A172 (cell line): Measurements from ENCODE around the gene IPMK. TPM values are rescaled to one million over a fixed set of nuclear protein-coding genes. Genes with fewer than 3 reads are reported as not detected.
A peak's percentile ranks its signal among the peaks of the same experiment; 100 is the strongest.
"Not testable (repeated sequence)": the region's sequence is repeated elsewhere in the genome, so short reads cannot be mapped to it uniquely, and the experiment has no call there.

ENCODE experiments used
- DNase-seq: peaks from one replicate; pipeline ENCODE4 v3.0.0-alpha.2; 2015; ENCODE audit warnings: low spot score
- total RNA-seq: library from RNA; depleted of rRNA; stranded (reverse); fragments of >200 nt; shearing (Covaris generic); gene quantifications from 2 replicates; pipeline ENCODE4 v1.2.3, GENCODE V29; 2014

Gene IPMK
- total RNA-seq, 1 experiment from 2014 or later = 5.4 TPM

DNA sequence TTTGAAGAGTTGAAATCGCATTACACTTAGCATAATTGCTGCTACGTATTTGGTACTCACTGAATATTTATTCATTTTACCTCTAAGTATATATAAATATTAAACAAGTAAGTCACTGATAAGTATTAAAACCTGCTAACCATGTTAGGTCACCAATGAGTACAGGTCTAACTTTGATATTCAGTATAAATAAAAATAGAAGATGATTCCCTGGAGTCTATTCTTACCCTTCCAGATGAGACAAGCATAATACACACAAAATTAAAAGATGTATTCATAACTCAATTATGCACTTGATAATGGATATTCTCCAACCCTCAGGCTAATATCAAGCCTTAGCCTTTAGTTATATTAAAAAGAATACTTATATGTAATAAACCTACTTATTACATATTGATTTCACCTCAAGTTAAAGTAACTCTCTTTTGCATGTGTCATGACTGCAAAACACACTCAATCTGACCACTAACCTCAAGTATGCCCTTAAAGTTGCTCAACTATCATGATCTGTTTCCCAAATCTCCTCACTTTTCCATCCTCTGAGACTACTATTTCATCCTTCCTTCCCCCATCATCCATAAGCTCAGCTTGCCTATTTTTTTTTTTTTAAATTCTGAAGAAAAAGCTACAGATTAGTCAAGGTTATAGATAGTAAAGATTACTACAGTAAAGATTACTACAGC, 46.8 kb downstream of the IPMK start:
- no peak for DNase-seq

DNA sequence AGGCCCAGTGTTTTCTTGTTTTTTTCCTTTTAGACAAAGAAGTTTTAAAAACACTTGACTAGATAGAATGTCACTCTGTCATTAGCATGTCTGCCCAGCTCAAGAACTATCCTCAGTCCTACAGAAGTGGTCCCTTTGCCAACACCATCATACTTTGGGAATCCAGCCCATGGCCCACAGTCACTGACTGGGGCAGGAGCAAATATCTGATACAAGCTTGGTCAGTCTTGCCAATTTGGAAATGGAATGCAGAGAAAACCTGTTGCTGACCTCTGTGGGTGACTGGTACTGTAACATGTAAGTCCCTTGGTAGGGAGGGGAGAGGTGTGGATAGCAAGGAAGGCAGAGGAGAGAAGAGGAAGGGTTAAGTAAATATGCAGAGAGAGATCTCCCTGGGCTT, 47.8 kb downstream of the IPMK start:
- no peak for DNase-seq

DNA sequence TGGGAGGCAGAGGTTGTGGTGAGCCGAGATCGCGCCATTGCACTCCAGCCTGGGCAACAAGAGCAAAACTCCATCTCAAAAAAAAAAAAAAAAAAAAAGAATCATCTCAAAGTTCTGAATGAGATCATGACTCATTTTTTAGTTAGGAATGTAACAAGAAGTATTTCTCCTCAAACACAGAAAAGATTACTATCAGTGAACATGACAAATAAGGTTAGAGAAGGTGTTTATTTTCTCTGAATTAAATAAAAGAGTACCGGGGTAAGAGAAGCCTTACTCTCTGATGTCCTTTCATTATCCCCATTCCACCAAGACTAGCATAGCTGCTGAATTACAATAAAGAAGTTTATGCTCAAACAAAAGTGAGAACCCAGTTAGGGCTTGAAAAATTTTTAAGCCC, 50.1 kb downstream of the IPMK start:
- peak; percentile 17 for DNase-seq

DNA sequence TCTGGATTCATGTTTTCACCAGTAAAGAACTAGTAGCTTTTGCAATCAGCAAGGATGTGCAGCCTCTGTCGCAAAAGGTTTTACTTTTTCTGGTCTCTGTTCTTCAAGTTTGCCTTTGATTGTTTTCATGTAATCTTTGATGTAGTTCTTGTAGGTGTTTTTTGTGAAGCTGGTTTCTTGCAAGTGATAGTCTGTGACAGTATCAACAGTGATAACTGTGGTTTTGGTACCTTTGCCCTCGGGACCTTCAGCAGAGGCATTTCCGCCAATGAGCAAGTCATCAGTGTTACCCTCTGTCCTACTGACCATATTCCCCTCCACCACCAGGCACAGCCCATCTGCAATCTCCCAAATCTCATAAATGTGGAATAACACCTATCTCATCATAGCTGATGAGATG, 55.1 kb downstream of the IPMK start:
- DNase-seq = no peak

DNA sequence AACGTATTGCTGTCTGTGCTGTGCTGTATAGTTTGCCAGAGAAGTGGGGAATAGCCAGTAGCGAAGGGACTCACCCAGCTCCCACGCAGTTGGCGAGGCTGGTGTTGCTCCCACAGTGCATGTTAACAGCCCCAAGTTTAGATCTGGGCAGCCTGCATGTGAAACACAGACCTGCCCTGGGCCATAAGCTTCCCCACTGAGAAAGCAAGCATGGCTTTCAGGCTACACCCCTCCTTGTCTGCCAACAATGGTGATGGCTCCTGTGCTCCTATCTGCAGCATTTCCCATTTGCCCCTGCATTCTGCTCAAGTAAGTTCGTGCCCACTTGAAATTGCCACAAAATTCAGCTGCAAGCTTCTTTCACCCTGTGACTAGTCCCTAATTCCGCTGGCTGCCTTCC, 57.5 kb downstream of the IPMK start:
- DNase-seq = no peak

DNA sequence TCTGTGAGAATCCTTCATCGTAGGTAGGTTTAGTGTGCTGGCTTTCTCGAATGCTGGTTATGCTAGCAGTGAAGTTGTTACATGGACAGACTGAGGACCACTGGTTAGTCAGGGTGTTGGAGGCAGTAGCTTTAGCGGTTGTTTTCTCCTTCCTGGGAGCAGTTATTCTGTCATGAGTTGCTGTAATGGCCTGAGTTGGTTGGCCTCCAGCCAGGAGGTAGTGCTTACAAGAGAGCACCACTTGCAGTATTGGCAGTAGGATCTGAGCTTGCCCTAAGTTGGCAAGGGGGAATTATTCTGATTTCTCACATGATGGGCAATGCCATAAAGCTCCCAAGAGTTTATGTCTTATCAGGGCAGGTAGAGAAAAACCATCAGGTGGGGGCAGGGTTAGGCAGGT, 58.0 kb downstream of the IPMK start:
- no peak for DNase-seq

DNA sequence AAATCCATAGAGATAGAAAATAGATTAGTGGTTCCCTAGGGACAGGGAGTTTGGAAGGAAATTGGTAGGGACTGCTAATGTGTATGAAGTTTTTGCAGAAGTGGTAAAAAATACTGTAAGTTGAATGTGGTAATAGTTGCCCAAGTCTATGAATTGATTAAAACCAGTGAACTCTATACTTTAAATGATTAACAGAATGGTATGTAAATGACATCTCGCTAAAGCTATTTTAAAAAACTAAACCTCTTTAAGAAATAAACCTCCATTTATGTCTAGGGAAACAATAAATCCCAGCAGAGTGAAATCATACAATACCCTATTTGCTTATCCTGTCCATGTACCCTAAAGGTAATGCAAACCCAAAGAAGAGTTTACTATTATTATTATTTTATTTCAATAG, 61.4 kb downstream of the IPMK start:
- no peak for DNase-seq

DNA sequence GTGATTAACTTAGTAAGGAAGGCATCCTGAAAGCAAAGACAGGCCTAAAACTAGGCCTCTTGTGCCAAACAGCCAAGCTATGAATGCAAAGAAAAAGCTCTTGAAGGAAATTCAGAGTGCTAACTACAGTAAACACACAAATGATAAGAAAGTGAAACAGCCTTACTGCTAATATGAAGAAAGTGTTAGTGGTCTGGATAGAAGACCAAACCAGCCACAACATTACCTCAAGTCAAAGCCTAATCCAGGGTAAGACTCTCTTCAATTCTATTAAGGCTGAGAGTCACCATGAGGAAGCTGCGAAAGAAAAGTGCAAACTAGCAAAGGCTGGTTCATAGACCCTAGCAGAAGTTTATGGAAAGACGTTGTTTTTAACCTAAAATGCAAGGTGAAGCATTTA, 66.0 kb downstream of the IPMK start:
- DNase-seq = no peak

DNA sequence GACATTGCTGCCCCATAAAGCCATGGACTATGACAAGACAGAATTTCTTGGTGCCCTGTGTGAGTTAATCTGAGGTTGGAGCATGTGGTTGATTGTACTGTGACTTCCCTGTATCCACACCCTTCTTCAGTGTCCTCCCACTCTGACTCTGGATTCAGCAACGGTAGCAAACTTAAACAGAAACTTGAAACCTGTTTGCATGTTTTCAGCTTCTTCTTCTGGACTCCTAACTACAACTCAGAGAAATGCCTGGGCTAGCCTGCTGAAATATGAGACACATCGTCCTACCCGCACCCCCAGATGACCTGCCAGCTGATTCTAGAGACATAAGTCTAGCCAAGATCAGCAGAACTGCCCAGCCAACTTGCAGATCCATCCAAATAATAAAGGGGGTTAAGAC, 78.4 kb downstream of the IPMK start:
- no peak for DNase-seq

DNA sequence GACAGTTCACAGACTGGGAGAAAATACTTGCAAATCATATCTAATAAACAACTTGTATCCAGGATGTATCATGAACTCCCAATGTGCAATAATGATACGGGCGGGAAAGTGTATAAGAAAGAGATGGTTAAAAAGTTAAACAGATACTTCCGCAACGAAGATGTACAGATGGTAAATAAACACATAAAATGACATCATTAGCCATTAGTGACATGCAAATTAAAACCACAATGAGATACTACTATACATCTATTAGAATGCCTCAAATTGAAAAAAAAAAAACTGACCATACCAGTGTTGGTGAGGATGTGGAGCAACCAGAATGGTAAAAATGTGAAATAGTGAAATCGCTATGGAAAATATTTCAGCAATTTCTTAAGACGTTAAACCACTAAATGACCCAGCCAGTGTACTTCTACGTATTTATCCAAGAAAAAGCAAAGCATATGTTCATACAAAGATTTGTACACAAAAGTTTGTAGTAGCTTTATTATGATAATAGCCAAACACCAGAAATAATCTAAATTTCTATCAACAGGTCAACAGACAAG, 83.5 kb downstream of the IPMK start:
- DNase-seq = no peak

DNA sequence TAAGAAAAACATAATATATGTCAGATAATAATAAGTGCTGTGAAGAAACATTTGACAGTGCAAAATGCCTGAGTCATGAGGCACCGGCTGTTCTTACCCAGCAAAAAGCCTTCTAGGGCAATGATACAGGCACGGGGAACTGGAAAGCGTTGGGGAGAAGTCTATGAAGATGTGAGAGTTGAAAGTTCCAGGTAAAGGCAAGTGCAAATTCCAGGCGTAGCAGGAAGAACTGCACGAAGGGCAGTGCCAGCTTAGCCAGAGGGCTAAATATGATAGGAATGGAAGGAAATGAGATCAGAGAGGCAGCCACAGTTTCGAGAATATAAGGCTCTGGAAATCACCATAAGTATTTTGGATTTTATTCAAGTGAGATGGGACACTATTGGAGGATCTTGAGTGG, 87.0 kb downstream of the IPMK start:
- no peak for DNase-seq

DNA sequence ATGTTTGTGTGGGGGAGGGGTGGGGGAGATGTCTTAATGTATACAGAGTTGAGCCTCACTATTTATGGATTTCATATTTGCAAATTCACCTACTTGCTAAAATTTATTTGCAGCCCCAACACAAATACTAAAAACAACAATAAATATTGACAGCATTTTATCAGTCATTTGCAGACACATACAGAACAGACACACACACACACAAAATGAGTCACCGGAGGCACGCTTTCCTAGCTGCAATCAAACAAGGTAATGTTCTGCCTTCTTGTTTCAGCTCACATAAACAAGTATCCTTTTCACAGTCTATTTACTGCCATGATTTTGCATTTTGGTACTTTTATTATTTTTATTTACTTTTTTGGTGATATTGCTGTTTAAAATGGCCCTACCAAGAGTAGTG, 88.5 kb downstream of the IPMK start:
- no peak for DNase-seq

DNA sequence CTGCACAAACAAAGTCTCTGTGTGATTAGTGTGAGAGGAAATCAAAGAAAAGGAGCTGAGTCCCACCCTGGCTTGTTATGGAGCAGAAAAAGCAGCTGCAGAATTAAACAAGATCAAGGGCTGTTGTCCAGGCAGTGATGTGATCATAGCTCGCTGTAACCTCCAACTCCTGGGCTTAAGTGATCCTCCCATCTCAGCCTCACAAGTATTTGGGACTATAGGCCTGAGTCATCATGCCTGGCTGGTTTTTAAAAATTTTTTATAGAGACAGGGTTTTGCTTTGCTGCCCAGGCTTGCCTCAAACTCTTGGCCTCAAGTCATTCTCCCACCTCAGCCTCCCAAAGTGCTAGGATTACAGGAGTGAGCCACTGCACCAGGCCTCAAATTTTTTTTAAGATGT, 88.9 kb downstream of the IPMK start:
- DNase-seq = peak; percentile 14

DNA sequence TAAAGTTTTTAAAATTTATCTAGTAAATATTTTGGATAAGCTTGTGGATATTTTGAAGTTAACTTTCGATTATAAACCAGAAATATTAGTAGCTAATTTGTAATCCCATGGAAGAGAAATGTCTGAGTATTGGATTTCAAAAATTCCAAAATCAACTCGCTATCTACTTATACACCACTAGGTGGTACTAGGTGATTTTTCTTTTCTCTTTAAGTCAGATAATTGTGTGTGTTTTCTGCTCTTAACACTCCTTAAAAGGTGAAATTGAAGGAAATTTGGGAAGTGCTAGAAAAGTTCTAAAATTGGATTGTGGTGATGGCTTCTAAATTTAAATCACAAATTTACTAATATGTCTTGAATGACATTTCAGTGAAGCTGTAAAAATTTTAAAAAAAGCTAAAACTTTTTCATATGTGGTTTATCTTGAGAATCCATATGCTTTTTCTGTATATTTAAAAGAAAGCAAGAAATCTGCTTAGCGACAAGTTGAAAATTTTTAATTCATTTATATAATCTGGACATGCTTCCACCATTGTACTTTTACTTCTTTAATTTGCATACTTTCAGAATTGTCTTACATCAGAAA, 90.2 kb downstream of the IPMK start:
- DNase-seq = peak; percentile 57

DNA sequence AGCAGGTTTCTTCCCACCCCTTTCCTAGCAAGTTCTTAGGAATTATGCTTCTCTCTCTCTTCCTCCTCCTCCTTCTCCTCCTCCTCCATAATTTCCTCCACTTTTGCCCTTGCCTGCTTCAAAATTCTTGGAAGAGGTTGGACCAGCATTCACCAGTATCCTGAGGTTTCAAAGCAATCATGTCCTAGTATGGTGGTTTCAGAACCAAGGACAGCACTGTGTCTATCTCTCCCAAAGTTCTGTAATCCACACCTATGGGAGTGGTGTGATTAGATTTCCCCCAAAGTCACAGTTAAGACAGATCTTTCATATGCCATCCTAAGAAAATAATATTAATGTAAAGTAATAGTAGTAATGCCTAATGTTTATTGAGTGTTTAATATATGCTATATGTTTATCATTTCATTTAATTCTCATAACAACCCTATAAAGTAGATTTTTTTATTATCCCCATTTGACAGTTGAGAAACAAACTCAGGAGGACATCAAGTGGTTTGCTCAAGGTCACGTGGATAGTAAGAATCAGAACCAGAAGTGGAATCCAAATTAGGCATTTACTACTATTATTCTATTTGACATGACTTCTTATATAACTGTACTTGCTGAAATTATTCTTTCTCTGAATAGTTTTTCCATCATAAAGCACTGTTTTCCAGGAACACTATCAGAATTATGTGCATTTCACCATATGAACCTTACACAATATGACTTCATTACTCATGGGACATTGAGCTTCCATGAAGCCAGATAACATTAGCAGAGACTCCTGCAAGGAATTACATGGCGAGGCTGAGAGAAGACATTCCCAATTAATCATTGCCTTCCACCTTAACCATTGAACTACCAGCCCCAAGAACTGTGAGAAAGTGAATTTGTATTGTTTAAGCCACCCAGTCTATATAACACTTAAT, 91.4 kb downstream of the IPMK start:
- peak; percentile 44 for DNase-seq

DNA sequence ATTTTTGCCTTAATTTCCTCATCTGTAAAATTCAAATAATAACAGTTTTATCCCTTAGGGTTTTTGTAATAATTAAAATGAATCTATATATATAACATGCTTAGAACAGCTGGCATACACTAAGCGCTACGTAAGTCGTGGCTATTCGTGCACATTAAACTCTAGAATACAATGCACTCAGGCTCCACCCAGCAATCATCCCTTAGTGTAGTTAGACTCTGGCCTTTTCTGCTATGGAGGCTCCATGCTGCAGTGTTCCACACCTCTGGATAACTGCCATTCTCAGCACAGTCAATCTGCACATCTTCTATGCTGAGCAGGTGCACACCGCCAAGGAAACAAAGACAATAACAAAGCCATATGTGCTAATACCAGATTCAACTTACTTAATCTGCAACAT, 92.9 kb downstream of the IPMK start:
- no peak for DNase-seq

DNA sequence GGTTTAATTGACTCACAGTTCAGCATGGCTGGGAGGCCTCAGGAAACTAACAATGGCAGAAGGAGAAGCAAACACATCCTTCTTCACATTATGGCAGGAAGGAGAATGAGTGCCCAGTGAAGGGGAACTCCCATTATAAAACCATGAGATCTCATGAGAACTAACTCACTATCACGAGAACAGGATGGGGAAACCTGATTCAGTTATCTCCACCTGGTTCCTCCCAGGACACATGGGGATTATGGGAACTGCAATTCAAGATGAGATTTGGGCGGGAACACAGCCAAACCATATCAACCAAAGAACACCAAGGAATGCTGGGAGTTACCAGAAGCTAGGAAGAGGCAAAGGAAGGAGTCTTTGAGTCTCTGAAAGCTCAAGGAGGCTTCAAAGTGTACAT, 94.3 kb downstream of the IPMK start:
- no peak for DNase-seq

DNA sequence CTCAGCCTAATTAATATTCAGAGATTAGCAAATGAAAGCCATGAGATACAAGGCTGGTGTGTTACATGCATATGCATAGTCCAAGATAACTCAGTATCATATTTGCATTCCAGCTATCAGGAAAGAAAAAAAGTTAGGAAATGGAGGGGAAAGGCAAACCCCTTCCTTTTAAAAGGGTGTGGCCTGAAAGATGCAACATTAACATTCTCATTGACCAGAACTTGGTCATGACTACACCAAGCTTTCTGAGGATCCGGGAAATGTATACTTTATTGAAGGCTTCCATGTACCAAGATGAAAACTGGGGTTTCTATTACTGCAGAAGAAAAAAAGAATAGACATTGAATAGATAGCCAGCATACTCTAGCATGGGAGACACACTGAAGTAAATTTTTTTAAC, 96.5 kb downstream of the IPMK start:
- no peak for DNase-seq

DNA sequence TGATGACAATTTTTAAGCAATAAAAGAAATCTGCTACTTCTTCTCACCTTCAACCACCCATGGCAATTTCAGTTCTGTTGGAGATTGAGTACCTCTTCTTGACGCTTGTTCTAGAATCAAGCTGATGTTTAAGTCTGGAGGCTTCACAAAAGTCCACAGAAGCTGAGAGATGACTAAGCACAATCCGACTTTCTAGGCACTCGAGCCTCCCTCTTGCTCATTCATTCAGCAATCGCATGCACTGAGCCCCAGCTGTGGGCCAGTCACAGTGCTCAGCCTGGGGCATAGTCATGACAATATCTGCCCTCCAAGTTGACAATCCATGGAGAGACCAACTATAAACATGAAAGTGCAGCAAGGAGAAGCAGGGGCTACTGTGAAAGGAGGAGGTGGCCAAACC, 103.2 kb downstream of the IPMK start:
- DNase-seq = no peak

DNA sequence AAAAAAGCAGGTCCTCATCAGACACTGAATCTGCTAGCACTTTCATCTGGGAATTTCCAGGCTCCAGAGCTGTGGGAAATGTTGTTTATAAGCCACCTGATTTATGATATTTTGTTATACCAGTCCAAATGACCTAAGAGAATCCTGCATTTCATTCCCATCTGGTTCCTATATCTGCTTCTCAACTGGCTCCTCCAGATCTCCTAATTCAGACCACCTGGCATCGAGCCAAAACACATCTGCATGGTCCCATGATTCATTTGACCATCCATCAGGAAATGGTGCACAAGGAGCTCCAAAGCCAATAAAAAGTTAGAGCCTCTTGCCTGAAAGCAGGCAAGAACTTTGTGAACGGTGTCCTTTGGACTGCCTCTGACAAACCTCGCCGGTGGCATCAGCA, 108.9 kb downstream of the IPMK start:
- peak; percentile 53 for DNase-seq

DNA sequence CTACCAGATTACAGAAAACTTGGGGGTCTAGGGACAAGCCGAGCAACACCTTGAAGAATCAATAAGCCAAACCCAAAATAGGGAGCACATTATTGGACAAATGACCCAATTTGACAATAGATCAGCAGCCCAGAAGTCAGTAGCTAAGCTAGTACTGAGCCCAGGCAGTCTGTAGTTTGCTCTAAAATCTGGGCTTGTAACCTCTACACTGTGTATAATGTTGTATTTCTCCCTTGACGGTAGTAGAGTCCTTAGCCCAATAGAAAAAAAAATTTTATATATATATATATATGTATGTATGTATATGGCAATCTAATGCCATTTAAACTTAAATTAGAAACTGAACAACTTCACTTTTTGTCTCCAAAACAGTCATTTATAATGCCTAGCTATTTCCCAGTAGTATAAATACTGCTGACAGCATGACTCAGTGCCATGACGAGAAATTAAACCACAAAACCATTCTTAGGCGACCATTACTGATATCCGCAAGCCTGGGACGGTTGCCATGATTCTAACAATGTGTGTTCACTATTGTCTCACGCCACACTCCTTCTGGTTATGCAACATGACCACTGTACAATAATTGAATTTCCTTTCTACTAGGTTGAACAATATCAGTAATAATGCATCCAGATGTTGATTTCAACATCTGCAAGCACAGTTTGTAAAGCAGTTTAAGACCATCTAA, 110.5 kb downstream of the IPMK start:
- peak; percentile 99 for DNase-seq

DNA sequence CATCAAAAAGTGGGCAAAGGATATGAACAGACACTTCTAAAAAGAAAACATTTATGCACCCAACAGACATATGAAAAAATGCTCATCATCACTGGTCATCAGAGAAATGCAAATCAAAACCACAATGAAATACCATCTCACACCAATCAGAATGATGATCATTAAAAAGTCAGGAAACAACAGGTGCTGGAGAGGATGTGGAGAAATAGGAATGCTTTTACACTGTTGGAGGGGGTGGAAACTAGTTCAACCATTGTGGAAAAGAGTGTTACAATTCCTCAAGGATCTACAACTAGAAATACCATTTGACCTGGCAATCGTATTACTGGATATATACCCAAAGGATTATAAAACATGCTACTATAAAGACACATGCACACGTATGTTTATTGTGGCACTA, 111.8 kb downstream of the IPMK start:
- DNase-seq = not testable (repeated sequence)
